ENCODE data around the gene TRPC5OS.
A peak's percentile ranks its signal among the peaks of the same experiment; 100 is the strongest.

The TRPC5OS gene

DNA sequence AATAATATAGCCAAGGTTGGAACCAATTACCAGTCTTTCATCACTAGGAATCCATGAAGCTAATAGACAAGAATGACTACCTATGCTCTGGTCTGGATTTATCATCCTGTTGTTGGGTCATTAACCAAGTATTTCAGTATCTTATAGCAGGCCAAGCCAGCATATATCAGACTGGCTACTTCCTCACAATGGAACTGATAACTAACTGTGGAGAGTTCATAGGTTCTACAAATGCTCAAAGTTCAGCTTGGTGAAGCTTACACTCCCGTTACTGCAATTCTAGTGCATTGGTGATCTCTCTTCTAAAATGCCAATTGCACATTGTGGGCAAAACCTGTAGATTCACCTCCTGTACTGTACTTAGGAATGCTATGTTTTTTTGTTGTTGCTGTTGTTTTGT is 4.8 kb downstream of the TRPC5OS start:
- H3K4me3 ChIP-seq (replicated peaks; ENCODE audit: insufficient read depth, low read length), result no peak overlapping the region
- no peak for DNase-seq (ENCODE audit: low read depth in 1 of 2, low spot score in 1 of 2)
- TF ChIP-seq, protein P1, sequence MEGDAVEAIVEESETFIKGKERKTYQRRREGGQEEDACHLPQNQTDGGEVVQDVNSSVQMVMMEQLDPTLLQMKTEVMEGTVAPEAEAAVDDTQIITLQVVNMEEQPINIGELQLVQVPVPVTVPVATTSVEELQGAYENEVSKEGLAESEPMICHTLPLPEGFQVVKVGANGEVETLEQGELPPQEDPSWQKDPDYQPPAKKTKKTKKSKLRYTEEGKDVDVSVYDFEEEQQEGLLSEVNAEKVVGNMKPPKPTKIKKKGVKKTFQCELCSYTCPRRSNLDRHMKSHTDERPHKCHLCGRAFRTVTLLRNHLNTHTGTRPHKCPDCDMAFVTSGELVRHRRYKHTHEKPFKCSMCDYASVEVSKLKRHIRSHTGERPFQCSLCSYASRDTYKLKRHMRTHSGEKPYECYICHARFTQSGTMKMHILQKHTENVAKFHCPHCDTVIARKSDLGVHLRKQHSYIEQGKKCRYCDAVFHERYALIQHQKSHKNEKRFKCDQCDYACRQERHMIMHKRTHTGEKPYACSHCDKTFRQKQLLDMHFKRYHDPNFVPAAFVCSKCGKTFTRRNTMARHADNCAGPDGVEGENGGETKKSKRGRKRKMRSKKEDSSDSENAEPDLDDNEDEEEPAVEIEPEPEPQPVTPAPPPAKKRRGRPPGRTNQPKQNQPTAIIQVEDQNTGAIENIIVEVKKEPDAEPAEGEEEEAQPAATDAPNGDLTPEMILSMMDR (IDR thresholded peaks at IDR 0.05; ENCODE audit: insufficient read depth, low read length), result no peak
- no peak for TF ChIP-seq SPI1 (IDR thresholded peaks at IDR 0.05; ENCODE audit: borderline replicate concordance, low read depth)
- no peak for TF ChIP-seq GABPA (IDR thresholded peaks at IDR 0.05; ENCODE audit: low read depth)
- TF ChIP-seq, protein P2, sequence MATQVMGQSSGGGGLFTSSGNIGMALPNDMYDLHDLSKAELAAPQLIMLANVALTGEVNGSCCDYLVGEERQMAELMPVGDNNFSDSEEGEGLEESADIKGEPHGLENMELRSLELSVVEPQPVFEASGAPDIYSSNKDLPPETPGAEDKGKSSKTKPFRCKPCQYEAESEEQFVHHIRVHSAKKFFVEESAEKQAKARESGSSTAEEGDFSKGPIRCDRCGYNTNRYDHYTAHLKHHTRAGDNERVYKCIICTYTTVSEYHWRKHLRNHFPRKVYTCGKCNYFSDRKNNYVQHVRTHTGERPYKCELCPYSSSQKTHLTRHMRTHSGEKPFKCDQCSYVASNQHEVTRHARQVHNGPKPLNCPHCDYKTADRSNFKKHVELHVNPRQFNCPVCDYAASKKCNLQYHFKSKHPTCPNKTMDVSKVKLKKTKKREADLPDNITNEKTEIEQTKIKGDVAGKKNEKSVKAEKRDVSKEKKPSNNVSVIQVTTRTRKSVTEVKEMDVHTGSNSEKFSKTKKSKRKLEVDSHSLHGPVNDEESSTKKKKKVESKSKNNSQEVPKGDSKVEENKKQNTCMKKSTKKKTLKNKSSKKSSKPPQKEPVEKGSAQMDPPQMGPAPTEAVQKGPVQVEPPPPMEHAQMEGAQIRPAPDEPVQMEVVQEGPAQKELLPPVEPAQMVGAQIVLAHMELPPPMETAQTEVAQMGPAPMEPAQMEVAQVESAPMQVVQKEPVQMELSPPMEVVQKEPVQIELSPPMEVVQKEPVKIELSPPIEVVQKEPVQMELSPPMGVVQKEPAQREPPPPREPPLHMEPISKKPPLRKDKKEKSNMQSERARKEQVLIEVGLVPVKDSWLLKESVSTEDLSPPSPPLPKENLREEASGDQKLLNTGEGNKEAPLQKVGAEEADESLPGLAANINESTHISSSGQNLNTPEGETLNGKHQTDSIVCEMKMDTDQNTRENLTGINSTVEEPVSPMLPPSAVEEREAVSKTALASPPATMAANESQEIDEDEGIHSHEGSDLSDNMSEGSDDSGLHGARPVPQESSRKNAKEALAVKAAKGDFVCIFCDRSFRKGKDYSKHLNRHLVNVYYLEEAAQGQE (IDR thresholded peaks at IDR 0.05; ENCODE audit: insufficient replicate concordance, low read depth), result no peak
- TF ChIP-seq POLR2AphosphoS5 (IDR thresholded peaks at IDR 0.05; ENCODE audit: low read depth), result no peak
- no peaks in the 10 kb centered on the region for H3K27me3 ChIP-seq (ENCODE audit: insufficient read depth, poor library complexity, severe bottlenecking)
- no peak overlapping the region for H3K27ac ChIP-seq (replicated peaks)

DNA sequence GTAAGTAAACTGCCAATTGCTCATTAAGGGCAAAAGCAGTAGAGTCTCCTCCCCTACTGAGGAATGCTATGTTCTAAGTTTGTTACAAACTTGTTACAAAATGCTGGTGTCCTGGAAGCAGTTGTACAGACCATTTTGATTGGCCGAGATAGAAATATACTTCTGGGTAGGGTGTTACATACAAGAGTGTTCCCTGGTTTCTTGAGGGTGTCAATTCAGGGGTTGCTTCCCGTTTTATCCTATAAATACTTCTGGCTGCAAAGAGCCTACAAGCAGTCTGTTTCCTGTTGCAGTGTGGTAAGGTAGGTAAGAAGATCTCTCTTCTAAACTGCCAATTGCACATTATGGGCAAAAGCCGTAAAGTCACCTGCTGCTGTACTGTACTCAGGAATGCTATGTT is 5.7 kb downstream of the TRPC5OS start:
- peak; percentile 84 for TF ChIP-seq GABPA (IDR thresholded peaks at IDR 0.05; ENCODE audit: low read depth)
- TF ChIP-seq SPI1 (IDR thresholded peaks at IDR 0.05; ENCODE audit: borderline replicate concordance, low read depth), result no peak
- Histone ChIP-seq H3K4me3 (replicated peaks; ENCODE audit: insufficient read depth, low read length) (no peak overlapping the region), H3K27me3 (ENCODE audit: insufficient read depth, poor library complexity, severe bottlenecking) (no peaks in the 10 kb centered on the region), H3K27ac (replicated peaks) (no peak overlapping the region)
- no peak for DNase-seq (ENCODE audit: low read depth in 1 of 2, low spot score in 1 of 2)

DNA sequence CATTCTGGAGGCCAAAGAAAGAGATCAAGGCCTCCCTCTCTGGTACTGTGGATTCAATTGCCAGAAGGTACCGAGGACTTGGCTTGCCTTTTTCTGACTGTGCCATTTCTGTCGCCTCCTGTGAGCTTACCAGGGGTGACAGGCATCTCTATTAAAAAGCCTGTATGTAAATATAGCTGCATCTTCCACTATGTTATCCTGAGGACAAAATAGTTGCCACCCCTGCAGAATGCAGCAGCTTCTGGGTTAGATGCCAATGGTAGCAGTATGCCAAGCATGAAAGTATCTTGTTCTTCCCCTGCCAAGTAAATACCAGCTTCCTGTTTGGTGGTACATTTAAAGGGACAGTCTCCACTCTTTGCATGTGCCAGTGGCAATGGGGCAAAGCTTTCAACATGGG is 10.7 kb downstream of the TRPC5OS start:
- no peak overlapping the region for H3K4me3 ChIP-seq (replicated peaks; ENCODE audit: insufficient read depth, low read length)
- TF ChIP-seq, protein P1 (IDR thresholded peaks at IDR 0.05; ENCODE audit: insufficient read depth, low read length), result no peak
- DNase-seq (ENCODE audit: low read depth in 1 of 2, low spot score in 1 of 2), result no peak

DNA sequence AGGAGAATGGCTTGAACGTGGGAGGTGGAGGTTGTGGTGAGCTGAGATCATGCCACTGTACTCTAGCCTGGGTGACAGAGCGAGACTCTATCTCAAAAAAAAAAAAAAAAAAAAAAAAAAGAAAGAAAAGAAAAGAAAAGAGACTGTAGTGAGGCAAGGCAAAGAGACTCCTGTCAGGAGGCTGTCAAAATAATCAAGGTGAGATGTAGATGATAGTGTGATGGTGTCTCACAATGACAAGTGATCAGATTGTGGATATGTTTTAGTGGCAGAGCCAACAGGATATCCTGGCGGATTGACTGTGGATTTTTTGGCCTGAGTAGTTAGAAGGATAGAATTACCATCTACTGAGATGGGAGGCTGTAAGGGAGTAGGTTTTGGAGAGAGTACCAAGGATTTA is 12.6 kb downstream of the TRPC5OS start:
- no peak for DNase-seq (ENCODE audit: low read depth in 1 of 2, low spot score in 1 of 2)
- no peak overlapping the region for H3K27ac ChIP-seq (replicated peaks)

More for the DNA sequence above, 10.7 kb downstream of the TRPC5OS start:
- Histone ChIP-seq H3K27ac (replicated peaks) (no peak overlapping the region), H3K27me3 (ENCODE audit: insufficient read depth, poor library complexity, severe bottlenecking) (no peaks in the 10 kb centered on the region)

More for the DNA sequence above, 12.6 kb downstream of the TRPC5OS start:
- no peak overlapping the region for H3K4me3 ChIP-seq (replicated peaks; ENCODE audit: insufficient read depth, low read length)
- TF ChIP-seq, protein P2 (IDR thresholded peaks at IDR 0.05; ENCODE audit: insufficient replicate concordance, low read depth), result no peak
- TF ChIP-seq SPI1 (IDR thresholded peaks at IDR 0.05; ENCODE audit: borderline replicate concordance, low read depth) (no peak), GABPA (IDR thresholded peaks at IDR 0.05; ENCODE audit: low read depth) (no peak), POLR2AphosphoS5 (IDR thresholded peaks at IDR 0.05; ENCODE audit: low read depth) (no peak)
- TF ChIP-seq, protein P1 (IDR thresholded peaks at IDR 0.05; ENCODE audit: insufficient read depth, low read length), result no peak
- no peaks in the 10 kb centered on the region for H3K27me3 ChIP-seq (ENCODE audit: insufficient read depth, poor library complexity, severe bottlenecking)

All from HL-60 (cell line).